Effector memory CD8-positive, alpha-beta T cell (primary cell): ENCODE data around the gene CTSO.
"Not testable (repeated sequence)": the region's sequence is repeated elsewhere in the genome, so short reads cannot be mapped to it uniquely, and the experiment has no call there.

Source experiments
- ATAC-seq: fragments of 150-1000 bp; cut with Tn5 transposase; replicated peaks from 2 replicates; pipeline ENCODE4 v1.10.0; 2021; ENCODE audit warnings: mild to moderate bottlenecking, moderate library complexity
- DNase-seq, 3 experiments: peaks; one replicate each; pipeline ENCODE4 v3.0.0; 2021
- H3K27ac Mint-ChIP-seq, 2 donors: one replicate each; pipeline ENCODE4 v1.8.0; 2022; ENCODE audit warnings: mild to moderate bottlenecking in 2 of 2, mixed read lengths in 2 of 2, moderate library complexity in 2 of 2
- H3K27me3 Mint-ChIP-seq, 2 donors: one replicate each; pipeline ENCODE4 v1.8.0; 2022; ENCODE audit warnings: mixed read lengths in 2 of 2
- H3K36me3 Mint-ChIP-seq: one replicate; pipeline ENCODE4 v1.8.0; 2022; ENCODE audit warnings: mild to moderate bottlenecking, moderate library complexity, mixed read lengths; ENCODE audit not compliant: insufficient read depth
- H3K4me1 Mint-ChIP-seq, 2 donors: one replicate each; pipeline ENCODE4 v1.8.0; 2022; ENCODE audit warnings: low read depth in 2 of 2, mixed read lengths in 2 of 2
- H3K4me3 Mint-ChIP-seq, 2 donors: one replicate each; pipeline ENCODE4 v1.8.0; 2022; ENCODE audit warnings: mild to moderate bottlenecking in 2 of 2, mixed read lengths in 2 of 2, moderate library complexity in 2 of 2
- H3K9me3 Mint-ChIP-seq, 2 donors: one replicate each; pipeline ENCODE4 v1.8.0; 2022; ENCODE audit warnings: mixed read lengths in 2 of 2

CTSO gene

GRCh38 chr4:155946486-155946885 lies 7.2 kb downstream of the CTSO start:
- Mint-ChIP-seq H3K4me1 (peaks cover 12 to 15% of the 10 kb centered on the region in 2 donors), H3K36me3 (peaks cover 6% of the 10 kb centered on the region), H3K4me3 (no peak overlapping the region), H3K27me3 (no peaks in the 10 kb centered on the region), H3K9me3 (no peaks in the 10 kb centered on the region), H3K27ac (peak overlapping the region in 1 of 2 donors; percentile 3)
- DNase-seq: no peak
- ATAC-seq: no peak

- H3K36me3 Mint-ChIP-seq: peaks cover 20% of the 10 kb centered on the region
These were observed 9.2 kb downstream of the CTSO start for GRCh38 chr4:155944516-155944915.

GRCh38 chr4:155943605-155944291 lies 9.9 kb downstream of the CTSO start:
- no peak overlapping the region for H3K27ac Mint-ChIP-seq
- H3K4me3 Mint-ChIP-seq: no peak overlapping the region
- DNase-seq (no peak), ATAC-seq (no peak)
- H3K36me3 Mint-ChIP-seq: peaks cover 25% of the 10 kb centered on the region
- peaks cover 5 to 7% of the 10 kb centered on the region in 2 donors for H3K4me1 Mint-ChIP-seq
- no peaks in the 10 kb centered on the region for H3K9me3 Mint-ChIP-seq
- H3K27me3 Mint-ChIP-seq: no peaks in the 10 kb centered on the region

More at GRCh38 chr4:155944516-155944915, 9.2 kb downstream of the CTSO start:
- Mint-ChIP-seq H3K27ac (no peak overlapping the region), H3K27me3 (no peaks in the 10 kb centered on the region), H3K4me3 (no peak overlapping the region), H3K9me3 (no peaks in the 10 kb centered on the region), H3K4me1 (peaks cover 9 to 13% of the 10 kb centered on the region in 2 donors)
- ATAC-seq: no peak
- DNase-seq: no peak

- Mint-ChIP-seq H3K27ac (no peak overlapping the region), H3K36me3 (peaks cover 26% of the 10 kb centered on the region), H3K9me3 (no peaks in the 10 kb centered on the region), H3K27me3 (no peaks in the 10 kb centered on the region), H3K4me1 (peaks cover 0 to 1% of the 10 kb centered on the region in 2 donors), H3K4me3 (no peak overlapping the region)
- ATAC-seq: no peak
- DNase-seq: no peak
These were observed 11.8 kb downstream of the CTSO start for GRCh38 chr4:155941820-155942219.

GRCh38 chr4:155941085-155941790 lies 12.4 kb downstream of the CTSO start:
- Mint-ChIP-seq H3K4me3 (no peak overlapping the region), H3K9me3 (no peaks in the 10 kb centered on the region), H3K27me3 (no peaks in the 10 kb centered on the region), H3K4me1 (peaks cover 0 to 1% of the 10 kb centered on the region in 2 donors), H3K27ac (no peak overlapping the region), H3K36me3 (peaks cover 26% of the 10 kb centered on the region)
- ATAC-seq: no peak
- no peak for DNase-seq

- no peak for ATAC-seq
These were observed 18.2 kb downstream of the CTSO start for GRCh38 chr4:155935389-155935986.

GRCh38 chr4:155934634-155935033 lies 19.0 kb downstream of the CTSO start:
- not testable (repeated sequence) for H3K27me3 Mint-ChIP-seq, H3K27ac Mint-ChIP-seq

More at GRCh38 chr4:155935389-155935986, 18.2 kb downstream of the CTSO start:
- Mint-ChIP-seq H3K4me1 (no peaks in the 10 kb centered on the region), H3K27ac (no peak overlapping the region), H3K36me3 (peaks cover 16% of the 10 kb centered on the region), H3K9me3 (no peaks in the 10 kb centered on the region), H3K4me3 (no peak overlapping the region), H3K27me3 (no peaks in the 10 kb centered on the region)
- DNase-seq: no peak

GRCh38 chr4:155931634-155932033 lies 22.0 kb downstream of the CTSO start:
- Mint-ChIP-seq H3K36me3 (peaks cover 25% of the 10 kb centered on the region), H3K27me3 (no peaks in the 10 kb centered on the region), H3K27ac (no peak overlapping the region), H3K9me3 (no peaks in the 10 kb centered on the region), H3K4me3 (no peak overlapping the region), H3K4me1 (no peaks in the 10 kb centered on the region)
- DNase-seq (no peak), ATAC-seq (no peak)

More at GRCh38 chr4:155934634-155935033, 19.0 kb downstream of the CTSO start:
- H3K36me3 Mint-ChIP-seq: peaks cover 13% of the 10 kb centered on the region
- H3K9me3 Mint-ChIP-seq, ATAC-seq, H3K4me3 Mint-ChIP-seq, H3K4me1 Mint-ChIP-seq, DNase-seq: not testable (repeated sequence)

- no peak for DNase-seq
- H3K9me3 Mint-ChIP-seq: no peaks in the 10 kb centered on the region
- no peak overlapping the region for H3K27ac Mint-ChIP-seq
- no peak overlapping the region for H3K4me3 Mint-ChIP-seq
- no peaks in the 10 kb centered on the region for H3K4me1 Mint-ChIP-seq
- ATAC-seq: no peak
- no peaks in the 10 kb centered on the region for H3K27me3 Mint-ChIP-seq
- peaks cover 23% of the 10 kb centered on the region for H3K36me3 Mint-ChIP-seq
These were observed 23.3 kb downstream of the CTSO start for GRCh38 chr4:155930330-155930729.

GRCh38 chr4:155929833-155930232 lies 23.8 kb downstream of the CTSO start:
- H3K36me3 Mint-ChIP-seq: peaks cover 23% of the 10 kb centered on the region
- no peaks in the 10 kb centered on the region for H3K27me3 Mint-ChIP-seq
- H3K27ac Mint-ChIP-seq: no peak overlapping the region
- ATAC-seq (no peak), DNase-seq (no peak)
- no peak overlapping the region for H3K4me3 Mint-ChIP-seq
- H3K4me1 Mint-ChIP-seq: no peaks in the 10 kb centered on the region
- H3K9me3 Mint-ChIP-seq: no peaks in the 10 kb centered on the region

- Mint-ChIP-seq H3K27ac (no peak overlapping the region), H3K4me3 (no peak overlapping the region), H3K9me3 (no peaks in the 10 kb centered on the region), H3K4me1 (no peaks in the 10 kb centered on the region), H3K36me3 (peaks cover 28% of the 10 kb centered on the region), H3K27me3 (no peaks in the 10 kb centered on the region)
- DNase-seq: no peak
- no peak for ATAC-seq
These were observed 29.0 kb downstream of the CTSO start for GRCh38 chr4:155924637-155925036.

GRCh38 chr4:155921597-155921996 lies 32.1 kb downstream of the CTSO start:
- H3K9me3 Mint-ChIP-seq: no peaks in the 10 kb centered on the region
- no peaks in the 10 kb centered on the region for H3K27me3 Mint-ChIP-seq
- H3K27ac Mint-ChIP-seq: no peak overlapping the region
- no peaks in the 10 kb centered on the region for H3K4me1 Mint-ChIP-seq
- no peak for DNase-seq
- ATAC-seq: no peak
- peaks cover 7% of the 10 kb centered on the region for H3K36me3 Mint-ChIP-seq
- H3K4me3 Mint-ChIP-seq: no peak overlapping the region

GRCh38 chr4:155914782-155915181 lies 38.9 kb downstream of the CTSO start:
- Mint-ChIP-seq H3K36me3 (no peaks in the 10 kb centered on the region), H3K27ac (no peak overlapping the region), H3K27me3 (peaks cover 5 to 8% of the 10 kb centered on the region in 2 donors), H3K4me3 (no peak overlapping the region), H3K9me3 (no peaks in the 10 kb centered on the region), H3K4me1 (no peaks in the 10 kb centered on the region)
- DNase-seq (no peak), ATAC-seq (no peak)

GRCh38 chr4:155911905-155912304 lies 41.8 kb downstream of the CTSO start:
- H3K4me1 Mint-ChIP-seq: no peaks in the 10 kb centered on the region
- H3K36me3 Mint-ChIP-seq: no peaks in the 10 kb centered on the region
- H3K27me3 Mint-ChIP-seq: peaks cover 8 to 10% of the 10 kb centered on the region in 2 donors
- ATAC-seq (no peak), DNase-seq (no peak)
- no peak overlapping the region for H3K27ac Mint-ChIP-seq
- no peaks in the 10 kb centered on the region for H3K9me3 Mint-ChIP-seq
- H3K4me3 Mint-ChIP-seq: no peak overlapping the region
